A549 (cell line): ENCODE results near the gene TPM4.

Experiments
- CEBPB ChIP-seq, 2 experiments: fragments of >200 bp in 1 of 2; sonication (Bioruptor Twin) in 1 of 2; formaldehyde crosslinking in 1 of 2; IDR thresholded peaks; 2 replicates each; pipeline ENCODE4 v1.6.1; 2012 to 2016
- CTCF ChIP-seq: fragments of >200 bp; sonication (Bioruptor Twin); formaldehyde crosslinking; IDR thresholded peaks from 3 replicates; pipeline ENCODE4 v1.5.1; 2016
- EP300 ChIP-seq, 2 experiments: fragments of >200 bp; sonication (Bioruptor Twin); formaldehyde crosslinking; IDR thresholded peaks; 2 replicates in 1 of 2; 3 replicates in 1 of 2; pipeline ENCODE4 v1.6.1; 2016 to 2017
- HOXA7 ChIP-seq: fragments of 250-450 bp; sonication (Bioruptor Pico); IDR thresholded peaks from 2 replicates; pipeline ENCODE4 v1.5.0; 2020; ENCODE audit warnings: mild to moderate bottlenecking, moderate library complexity
- JUN ChIP-seq, 2 experiments: fragments of >200 bp; sonication (Bioruptor Twin); formaldehyde crosslinking; IDR thresholded peaks; 2 replicates in 1 of 2; 3 replicates in 1 of 2; pipeline ENCODE4 v1.6.1; 2016 to 2017
- KDM1A ChIP-seq: fragments of 200-600 bp; sonication (generic); IDR thresholded peaks from 2 replicates; pipeline ENCODE4 v1.6.1; 2016; ENCODE audit warnings: low read depth, mild to moderate bottlenecking
- MAFK ChIP-seq: fragments of 450-650 bp; IDR thresholded peaks from 2 replicates; pipeline ENCODE4 v1.6.1; 2014; ENCODE audit not compliant: partially characterized antibody
- POLR2A ChIP-seq: IDR thresholded peaks from 2 replicates; pipeline ENCODE4 v1.6.1; 2012; ENCODE audit warnings: mild to moderate bottlenecking, low read length
- SMC3 ChIP-seq: fragments of >200 bp; sonication (Bioruptor Twin); formaldehyde crosslinking; IDR thresholded peaks from 3 replicates; pipeline ENCODE4 v1.6.1; 2018; ENCODE audit warnings: inconsistent platforms

GRCh38 chr19:16035601-16036297, 40.5 kb upstream of the TPM4 start:
- TF ChIP-seq CTCF (no peak), POLR2A (no peak), JUN (IDR thresholded peaks at IDR 0.05) (no peak), EP300 (IDR thresholded peaks at IDR 0.05) (no peak), KDM1A (no peak), MAFK (no peak), SMC3 (no peak), CEBPB (IDR thresholded peaks at IDR 0.05) (no peak), HOXA7 (CRISPR knock-in tag) (no peak)
